Measurements from ENCODE around the gene NHSL2. TPM values are rescaled to one million over a fixed set of nuclear protein-coding genes. Genes with fewer than 3 reads are reported as not detected.

NHSL2 gene
- total RNA-seq, 4 donors from 2014 or later = 7.6 to 30.8 (median 9.1) TPM

Small RNA genes within 50 kb of the gene (small RNA-seq; reads per million reads assigned to genes)
- not detected for gene RNU6-1078P

Other genes with a start within 250 kb of the NHSL2 start
- not detected for gene CXorf49, start 192.6 kb upstream of the NHSL2 start, total RNA-seq
- not detected for gene CXorf49B, start 147.5 kb upstream of the NHSL2 start, total RNA-seq
- 10 to 100 TPM in 1 of 4 donors, 1 to 10 TPM in 3; 2.3 to 23.3 (median 6.1) TPM for gene RTL5, start 221.1 kb downstream of the NHSL2 start, total RNA-seq

All from uterus (tissue), 4 donors.